Fibroblast of villous mesenchyme (primary cell): ENCODE measurements around the gene LAMB2. TPM values are rescaled to one million over a fixed set of nuclear protein-coding genes. Genes with fewer than 3 reads are reported as not detected.
A peak's percentile ranks its signal among the peaks of the same experiment; 100 is the strongest.

Experiments used
- DNase-seq: peaks from one replicate; pipeline ENCODE4 v3.0.0-alpha.2; 2010; ENCODE audit warnings: low read depth
- H3K4me3 ChIP-seq: 2 replicates; pipeline ENCODE4 v1.5.1; 2011; ENCODE audit warnings: low read depth, mild to moderate bottlenecking, low read length
- CTCF ChIP-seq: IDR thresholded peaks from 2 replicates; pipeline ENCODE4 v1.5.1; 2012; ENCODE audit warnings: low read depth, mild to moderate bottlenecking, low read length; ENCODE audit not compliant: insufficient read depth
- total RNA-seq: library from RNA; depleted of rRNA; stranded (reverse); fragments of >200 nt; gene quantifications from 2 replicates; pipeline ENCODE4 v1.2.3, GENCODE V29; 2012

LAMB2 gene
- total RNA-seq, 1 donor: 369 TPM

GRCh38 chr3:49104427-49105291 lies 28.2 kb downstream of the LAMB2 start, which contains the start of gene QARS1:
Gene QARS1, minus strand, starts transcription at chr3:49104757. Its CDS starts 24 bp downstream, at chr3:49104733.
- no peak for TF ChIP-seq CTCF
- peak; percentile 94 for DNase-seq
- H3K4me3 ChIP-seq: peak within 1 kb of the TSS; percentile 76

- peak overlapping the region; percentile 76 for H3K4me3 ChIP-seq
- no peak for TF ChIP-seq CTCF
- no peak for DNase-seq
Observed at GRCh38 chr3:49104052-49104426, 28.8 kb downstream of the LAMB2 start.

- TF ChIP-seq CTCF: no peak
- DNase-seq: no peak
- no peak overlapping the region for H3K4me3 ChIP-seq
Observed at GRCh38 chr3:49100046-49100615, 32.7 kb downstream of the LAMB2 start.

- no peak for DNase-seq
- H3K4me3 ChIP-seq: no peak overlapping the region
- TF ChIP-seq CTCF: no peak
Observed at GRCh38 chr3:49098910-49099630, 33.8 kb downstream of the LAMB2 start.

- H3K4me3 ChIP-seq: no peak overlapping the region
- no peak for DNase-seq
- no peak for TF ChIP-seq CTCF
Observed at GRCh38 chr3:49098429-49098828, 34.4 kb downstream of the LAMB2 start.

- peak within 1 kb of the TSS; percentile 98 for H3K4me3 ChIP-seq
- peak; percentile 99 for DNase-seq
- peak; percentile 73 for TF ChIP-seq CTCF
Observed at GRCh38 chr3:49093853-49094767, 38.7 kb downstream of the LAMB2 start, which contains the start of gene QRICH1. Gene QRICH1, minus strand, starts transcription at chr3:49094071. Its CDS starts 17,054 bp downstream, at chr3:49077017.
